HepG2 (cell line): ENCODE measurements around the gene IL17RC. TPM values are rescaled to one million over a fixed set of nuclear protein-coding genes. Genes with fewer than 3 reads are reported as not detected.

Source experiments
- BHLHE40 ChIP-seq: IDR thresholded peaks from 2 replicates; pipeline ENCODE4 v1.6.1; 2011; ENCODE audit warnings: low read length, improper control_type of control experiment
- CSRNP2 ChIP-seq: sonication (generic); formaldehyde crosslinking; conservative IDR thresholded peaks from 2 replicates; pipeline ENCODE4 v1.8.0; 2022; ENCODE audit warnings: low read depth, missing genetic modification reagents
- HDAC1 ChIP-seq: sonication (generic); formaldehyde crosslinking; IDR thresholded peaks from 2 replicates; pipeline ENCODE4 v1.5.1; 2020; ENCODE audit warnings: mild to moderate bottlenecking, missing genetic modification reagents
- MIER3 ChIP-seq: IDR thresholded peaks from 2 replicates; pipeline ENCODE4 v1.6.1; 2016; ENCODE audit warnings: missing compliant biosample characterization, borderline replicate concordance
- NAIF1 ChIP-seq: sonication (generic); formaldehyde crosslinking; IDR thresholded peaks from 2 replicates; pipeline ENCODE4 v1.5.0; 2020; ENCODE audit warnings: mild to moderate bottlenecking, missing genetic modification reagents, borderline replicate concordance
- NR3C1 ChIP-seq: sonication (generic); formaldehyde crosslinking; IDR thresholded peaks from 2 replicates; pipeline ENCODE4 v1.4.0; 2020; ENCODE audit warnings: missing genetic modification reagents
- PAF1 ChIP-seq: IDR thresholded peaks from 2 replicates; pipeline ENCODE4 v1.6.1; 2016; ENCODE audit warnings: missing genetic modification reagents, missing compliant biosample characterization
- RBAK ChIP-seq: sonication (generic); formaldehyde crosslinking; IDR thresholded peaks from 2 replicates; pipeline ENCODE4 v1.5.1; 2020; ENCODE audit warnings: mild to moderate bottlenecking, missing genetic modification reagents
- ZFP91 ChIP-seq: sonication (generic); formaldehyde crosslinking; IDR thresholded peaks from 2 replicates; pipeline ENCODE4 v1.9.0; 2022; ENCODE audit warnings: missing genetic modification reagents, mild to moderate bottlenecking, borderline replicate concordance
- ZNF234 ChIP-seq: sonication (generic); formaldehyde crosslinking; conservative IDR thresholded peaks from 2 replicates; pipeline ENCODE4 v1.5.1; 2020; ENCODE audit warnings: mild to moderate bottlenecking, missing genetic modification reagents
- ZNF253 ChIP-seq: sonication (generic); formaldehyde crosslinking; IDR thresholded peaks from 2 replicates; pipeline ENCODE4 v1.8.0; 2022; ENCODE audit warnings: mild to moderate bottlenecking, missing genetic modification reagents, borderline replicate concordance
- ZNF274 ChIP-seq: sonication (generic); formaldehyde crosslinking; IDR thresholded peaks from 2 replicates; pipeline ENCODE4 v1.5.1; 2020; ENCODE audit warnings: mild to moderate bottlenecking, missing genetic modification reagents
- ZNF780A ChIP-seq: sonication (generic); formaldehyde crosslinking; IDR thresholded peaks from 2 replicates; pipeline ENCODE4 v1.8.0; 2022; ENCODE audit warnings: mild to moderate bottlenecking, missing genetic modification reagents, moderate library complexity
- ZNF879 ChIP-seq: sonication (generic); formaldehyde crosslinking; IDR thresholded peaks from 2 replicates; pipeline ENCODE4 v1.8.1; 2023; ENCODE audit warnings: missing genetic modification reagents
- polyA plus RNA-seq, 8 experiments: library from polyadenylated mRNA; depleted of rRNA in 3 of 8; stranded (reverse) in 7 of 8; unstranded in 1 of 8; fragments of >200 nt; fragmentation: Illumina TruSeq in 4 of 8; extraction: Trizol in 4 of 8; gene quantifications; 2 replicates each; pipeline versions ENCODE4 v1.2.1 to v1.2.3, GENCODE V29; 2011 to 2016; ENCODE audit warnings: low read depth in 4 of 8, missing spikeins in 1 of 8, mixed read lengths in 1 of 8; ENCODE audit not compliant: insufficient read depth in 1 of 8
- total RNA-seq, 5 experiments: library from RNA; depleted of rRNA; stranded (reverse); fragments of >200 nt; fragmentation: Illumina TruSeq; extraction: Trizol; gene quantifications; 2 replicates each; pipeline ENCODE4 v1.2.3, GENCODE V29; 2016; ENCODE audit warnings: low read depth in 1 of 5
- TF ChIP-seq, protein P1 (sequence below): sonication (generic); formaldehyde crosslinking; IDR thresholded peaks from 2 replicates; pipeline ENCODE4 v1.8.0; 2022; ENCODE audit warnings: low read depth, missing genetic modification reagents
- TF ChIP-seq, protein P2 (sequence below): sonication (generic); formaldehyde crosslinking; IDR thresholded peaks from 2 replicates; pipeline ENCODE4 v1.9.0; 2021; ENCODE audit warnings: missing genetic modification reagents, mild to moderate bottlenecking, borderline replicate concordance
- TF ChIP-seq, protein P3 (sequence below): sonication (generic); formaldehyde crosslinking; IDR thresholded peaks from 2 replicates; pipeline ENCODE4 v1.4.0; 2020; ENCODE audit warnings: missing genetic modification reagents

The IL17RC gene
- total and polyA plus RNA-seq, 2 of the 13 experiments (the other 11 are each of a cell fraction or from before 2014, with no cell fraction given) = 20.7 to 24.0 TPM

- TF ChIP-seq RBAK (CRISPR knock-in tag) (no peak), BHLHE40 (peak; percentile 61), PAF1 (no peak), ZNF780A (CRISPR knock-in tag) (peak; percentile 40; the same call in 1 of the 2 replicates), NAIF1 (CRISPR knock-in tag) (peak; percentile 47; the same call in 1 of the 2 replicates), ZFP91 (CRISPR knock-in tag) (peak; percentile 58), ZNF234 (CRISPR knock-in tag) (peak; percentile 87), ZNF879 (CRISPR knock-in tag) (no peak; the same call in 1 of the 2 replicates), ZNF274 (CRISPR knock-in tag) (peak; percentile 92), HDAC1 (CRISPR knock-in tag) (peak; percentile 91), ZNF253 (CRISPR knock-in tag) (peak; percentile 80; the same call in 1 of the 2 replicates), CSRNP2 (CRISPR knock-in tag) (no peak), MIER3 (no peak), NR3C1 (no peak)
- TF ChIP-seq, protein P1, sequence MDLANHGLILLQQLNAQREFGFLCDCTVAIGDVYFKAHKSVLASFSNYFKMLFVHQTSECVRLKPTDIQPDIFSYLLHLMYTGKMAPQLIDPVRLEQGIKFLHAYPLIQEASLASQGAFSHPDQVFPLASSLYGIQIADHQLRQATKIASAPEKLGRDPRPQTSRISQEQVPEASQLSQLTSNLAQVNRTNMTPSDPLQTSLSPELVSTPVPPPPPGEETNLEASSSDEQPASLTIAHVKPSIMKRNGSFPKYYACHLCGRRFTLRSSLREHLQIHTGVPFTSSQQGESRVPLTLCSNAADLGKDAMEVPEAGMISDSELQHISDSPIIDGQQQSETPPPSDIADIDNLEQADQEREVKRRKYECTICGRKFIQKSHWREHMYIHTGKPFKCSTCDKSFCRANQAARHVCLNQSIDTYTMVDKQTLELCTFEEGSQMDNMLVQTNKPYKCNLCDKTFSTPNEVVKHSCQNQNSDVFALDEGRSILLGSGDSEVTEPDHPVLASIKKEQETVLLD (CRISPR knock-in tag) = peak; percentile 44; the same call in 1 of the 2 replicates
- TF ChIP-seq, protein P2, sequence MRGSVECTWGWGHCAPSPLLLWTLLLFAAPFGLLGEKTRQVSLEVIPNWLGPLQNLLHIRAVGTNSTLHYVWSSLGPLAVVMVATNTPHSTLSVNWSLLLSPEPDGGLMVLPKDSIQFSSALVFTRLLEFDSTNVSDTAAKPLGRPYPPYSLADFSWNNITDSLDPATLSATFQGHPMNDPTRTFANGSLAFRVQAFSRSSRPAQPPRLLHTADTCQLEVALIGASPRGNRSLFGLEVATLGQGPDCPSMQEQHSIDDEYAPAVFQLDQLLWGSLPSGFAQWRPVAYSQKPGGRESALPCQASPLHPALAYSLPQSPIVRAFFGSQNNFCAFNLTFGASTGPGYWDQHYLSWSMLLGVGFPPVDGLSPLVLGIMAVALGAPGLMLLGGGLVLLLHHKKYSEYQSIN = no peak
- TF ChIP-seq, protein P3, sequence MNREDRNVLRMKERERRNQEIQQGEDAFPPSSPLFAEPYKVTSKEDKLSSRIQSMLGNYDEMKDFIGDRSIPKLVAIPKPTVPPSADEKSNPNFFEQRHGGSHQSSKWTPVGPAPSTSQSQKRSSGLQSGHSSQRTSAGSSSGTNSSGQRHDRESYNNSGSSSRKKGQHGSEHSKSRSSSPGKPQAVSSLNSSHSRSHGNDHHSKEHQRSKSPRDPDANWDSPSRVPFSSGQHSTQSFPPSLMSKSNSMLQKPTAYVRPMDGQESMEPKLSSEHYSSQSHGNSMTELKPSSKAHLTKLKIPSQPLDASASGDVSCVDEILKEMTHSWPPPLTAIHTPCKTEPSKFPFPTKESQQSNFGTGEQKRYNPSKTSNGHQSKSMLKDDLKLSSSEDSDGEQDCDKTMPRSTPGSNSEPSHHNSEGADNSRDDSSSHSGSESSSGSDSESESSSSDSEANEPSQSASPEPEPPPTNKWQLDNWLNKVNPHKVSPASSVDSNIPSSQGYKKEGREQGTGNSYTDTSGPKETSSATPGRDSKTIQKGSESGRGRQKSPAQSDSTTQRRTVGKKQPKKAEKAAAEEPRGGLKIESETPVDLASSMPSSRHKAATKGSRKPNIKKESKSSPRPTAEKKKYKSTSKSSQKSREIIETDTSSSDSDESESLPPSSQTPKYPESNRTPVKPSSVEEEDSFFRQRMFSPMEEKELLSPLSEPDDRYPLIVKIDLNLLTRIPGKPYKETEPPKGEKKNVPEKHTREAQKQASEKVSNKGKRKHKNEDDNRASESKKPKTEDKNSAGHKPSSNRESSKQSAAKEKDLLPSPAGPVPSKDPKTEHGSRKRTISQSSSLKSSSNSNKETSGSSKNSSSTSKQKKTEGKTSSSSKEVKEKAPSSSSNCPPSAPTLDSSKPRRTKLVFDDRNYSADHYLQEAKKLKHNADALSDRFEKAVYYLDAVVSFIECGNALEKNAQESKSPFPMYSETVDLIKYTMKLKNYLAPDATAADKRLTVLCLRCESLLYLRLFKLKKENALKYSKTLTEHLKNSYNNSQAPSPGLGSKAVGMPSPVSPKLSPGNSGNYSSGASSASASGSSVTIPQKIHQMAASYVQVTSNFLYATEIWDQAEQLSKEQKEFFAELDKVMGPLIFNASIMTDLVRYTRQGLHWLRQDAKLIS (CRISPR knock-in tag) = no peak
Observed at GRCh38 chr3:9947025-9947995, 30.4 kb downstream of the IL17RC start (continued).
